Activated CD4-positive, alpha-beta T cell treated with anti-CD3 and anti-CD28 coated beads for 48 hours (primary cell): ENCODE data around the gene SCMH1.

Experiments used
- DNase-seq: peaks from one replicate; pipeline ENCODE4 v3.0.0-alpha.2; 2020

Gene SCMH1

DNA sequence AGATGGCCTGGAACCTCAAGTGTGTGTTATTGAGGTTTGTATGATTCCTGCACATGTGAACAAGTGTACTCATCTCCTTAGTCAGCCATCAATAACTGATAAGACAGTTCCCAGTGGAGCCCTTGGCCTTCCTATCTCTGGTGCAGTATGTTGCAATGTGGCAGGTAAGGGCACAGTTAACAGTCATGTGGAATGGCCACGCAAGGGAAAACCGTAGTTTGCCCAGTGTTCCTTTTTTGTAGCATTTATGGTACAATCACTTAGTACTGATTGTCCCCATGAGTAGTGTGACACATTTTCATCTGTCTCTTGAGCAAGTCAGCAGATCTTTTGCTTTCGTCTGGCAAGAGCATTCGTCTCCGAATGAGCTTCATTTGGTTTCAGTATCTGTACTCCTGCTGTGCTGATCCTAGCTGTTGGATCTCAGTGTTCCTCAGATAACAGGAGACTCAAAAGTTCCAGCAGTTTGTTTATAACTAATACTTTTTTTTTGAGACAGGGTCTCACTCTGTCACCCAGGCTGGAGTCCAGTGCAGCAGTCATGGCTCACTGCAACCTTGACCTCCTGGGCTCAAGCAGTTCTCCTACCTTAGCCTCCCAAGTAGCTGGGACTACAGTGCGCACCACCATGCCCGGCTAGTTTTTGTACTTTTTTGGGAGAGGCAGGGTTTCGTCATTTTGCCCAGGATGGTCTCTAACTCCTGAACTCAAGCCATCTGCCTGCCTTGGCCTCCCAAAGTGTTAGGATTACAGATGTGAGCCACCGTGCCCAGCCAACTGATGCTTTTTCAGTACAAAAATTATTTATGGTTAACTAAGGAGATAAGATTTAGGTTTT lies 254.4 kb downstream of the SCMH1 start:
- DNase-seq, result no peak

DNA sequence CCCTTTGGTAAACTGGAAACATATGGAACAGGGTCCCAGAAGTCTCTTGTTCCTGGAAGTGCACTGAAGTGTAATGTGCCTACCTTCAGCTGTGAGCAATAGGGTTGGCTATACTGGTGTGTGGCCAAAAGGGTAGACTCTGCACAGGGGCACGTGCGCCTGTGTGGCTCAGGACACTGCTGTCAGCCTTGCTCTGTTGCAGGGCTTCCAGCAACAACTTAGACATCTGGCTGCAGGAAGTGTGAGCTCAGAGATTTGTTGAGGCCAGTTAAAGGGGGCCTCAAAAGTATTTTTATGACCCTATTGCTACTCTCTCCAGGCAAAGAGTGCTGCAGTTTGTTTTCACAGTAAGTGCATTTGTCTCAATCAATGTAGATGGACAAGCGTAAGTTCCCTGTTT lies 255.2 kb downstream of the SCMH1 start:
- DNase-seq, result no peak

DNA sequence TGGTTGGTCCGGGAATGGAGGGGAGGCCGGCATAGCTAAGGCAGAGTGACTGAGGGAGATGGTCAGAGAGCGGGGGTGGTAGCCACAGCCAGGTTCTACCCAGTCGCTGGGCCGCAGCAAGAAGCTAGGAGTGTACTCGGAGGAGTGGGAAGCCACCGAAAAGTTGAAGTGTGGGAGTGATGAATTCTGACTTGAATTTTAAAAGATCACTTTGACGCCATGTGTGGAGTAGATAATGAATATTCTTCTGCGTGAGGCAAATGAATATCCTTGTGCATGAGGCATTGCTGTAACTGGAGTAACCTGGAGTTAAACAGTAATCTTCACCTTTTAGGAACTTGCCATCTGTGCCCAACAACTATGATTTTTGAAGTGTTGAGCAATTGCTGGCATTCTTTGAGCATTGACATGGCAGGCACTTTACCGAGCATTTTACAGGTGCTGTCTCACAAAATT lies 255.8 kb downstream of the SCMH1 start:
- DNase-seq, result no peak

DNA sequence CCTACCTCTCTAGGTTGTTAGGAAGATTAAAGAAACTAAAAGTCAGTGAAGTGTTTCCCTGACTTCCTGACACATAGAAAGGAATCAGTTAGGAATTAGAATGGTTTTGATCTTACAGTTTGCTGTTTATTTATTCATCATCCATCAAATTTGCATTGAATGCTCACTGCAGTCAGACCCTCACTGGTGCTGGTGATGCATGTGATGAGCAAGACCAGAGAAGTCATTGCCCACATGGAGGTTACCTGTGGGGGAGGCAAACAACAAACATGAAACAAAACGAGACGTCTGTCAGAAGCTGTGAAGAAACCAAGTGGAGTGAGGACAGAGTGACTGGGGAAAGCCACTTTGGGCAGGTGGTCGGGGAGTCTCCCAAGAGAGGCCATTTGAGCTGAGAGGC lies 256.2 kb downstream of the SCMH1 start:
- no peak for DNase-seq

DNA sequence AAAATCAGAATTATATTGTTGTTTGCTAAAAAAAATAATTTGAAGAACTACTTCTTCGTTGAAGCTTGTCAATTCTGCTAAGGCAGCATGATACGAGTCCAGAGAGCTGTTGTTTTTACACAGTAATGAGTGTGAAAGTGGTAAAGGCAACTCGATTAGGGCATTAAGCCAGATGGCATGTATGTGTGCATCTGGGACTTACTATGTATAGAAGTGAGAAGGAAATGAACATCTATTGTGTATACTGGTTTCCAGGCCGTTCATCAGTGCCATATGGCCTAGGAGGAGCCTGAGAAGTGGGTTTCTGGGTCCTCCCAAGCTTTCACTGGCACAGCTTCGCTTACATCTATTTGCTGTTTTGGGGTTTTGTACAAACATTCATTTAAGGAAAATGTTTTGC lies 256.9 kb downstream of the SCMH1 start:
- DNase-seq, result no peak

DNA sequence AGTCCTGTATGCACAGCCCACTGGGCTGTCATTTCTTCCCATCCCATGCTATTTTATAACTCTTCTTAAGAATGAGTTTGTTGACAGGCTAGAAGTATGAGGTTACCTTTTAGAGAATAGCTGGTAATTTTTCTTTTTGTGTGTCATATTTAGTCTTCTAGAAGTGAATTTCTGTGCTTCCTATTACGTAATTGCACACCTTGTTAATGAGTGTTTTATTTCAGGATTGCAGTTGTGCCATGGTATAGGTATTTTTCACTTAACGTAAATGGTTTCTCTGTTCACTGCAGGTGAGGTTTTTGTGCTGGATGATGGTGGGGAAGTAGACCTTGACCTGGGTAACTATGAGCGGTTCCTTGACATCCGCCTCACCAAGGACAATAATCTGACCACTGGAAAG lies 257.6 kb downstream of the SCMH1 start:
- no peak for DNase-seq

GRCh38 chr1:40984066-40984465 lies 258.0 kb downstream of the SCMH1 start:
- no peak for DNase-seq

- no peak for DNase-seq
Observed at GRCh38 chr1:40983286-40983685, 258.8 kb downstream of the SCMH1 start.

GRCh38 chr1:40982721-40983120 lies 259.4 kb downstream of the SCMH1 start:
- no peak for DNase-seq

GRCh38 chr1:40981691-40982448 lies 260.2 kb downstream of the SCMH1 start:
- no peak for DNase-seq

DNA sequence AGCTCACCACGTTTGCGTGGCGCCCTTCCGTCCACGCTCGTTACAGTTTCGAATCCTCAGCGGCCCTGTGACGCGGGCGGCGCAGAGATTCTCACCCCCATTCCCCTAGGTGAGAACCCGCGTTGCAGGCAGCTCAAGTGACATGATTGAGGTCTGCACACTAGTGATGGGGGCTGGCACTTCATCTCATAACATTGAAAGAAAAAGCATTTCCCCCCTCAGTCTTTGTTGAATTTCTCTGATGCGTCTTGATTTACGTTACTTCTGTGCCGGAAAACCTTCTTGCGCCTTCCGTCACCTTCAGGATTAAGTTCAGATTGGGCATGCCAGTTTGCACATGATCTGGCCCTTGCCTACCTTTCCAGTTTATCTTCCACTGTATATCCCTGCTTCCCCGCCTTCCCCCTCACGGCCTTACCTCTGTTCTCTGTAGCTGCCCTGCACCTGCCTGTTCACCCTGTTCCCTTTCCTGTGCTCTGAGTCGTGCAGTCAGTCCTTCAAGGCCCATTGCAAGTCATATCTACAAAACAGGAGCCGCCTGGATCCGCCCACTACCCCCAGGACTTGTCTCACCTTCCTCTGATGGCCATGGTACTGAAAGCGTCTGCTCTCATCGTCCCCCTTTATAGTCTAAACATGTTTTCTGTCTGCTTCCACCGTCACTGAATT lies 261.5 kb downstream of the SCMH1 start:
- DNase-seq, result peak; percentile 77

- no peak for DNase-seq
Observed at GRCh38 chr1:40980068-40980452, 262.0 kb downstream of the SCMH1 start.

- DNase-seq, result peak; percentile 97
Observed at GRCh38 chr1:40979241-40980067, 262.7 kb downstream of the SCMH1 start, which contains the start of gene CTPS1. Gene CTPS1 (plus strand): TSS chr1:40979696. CDS start chr1:40983291, 3,595 bp downstream.

DNA sequence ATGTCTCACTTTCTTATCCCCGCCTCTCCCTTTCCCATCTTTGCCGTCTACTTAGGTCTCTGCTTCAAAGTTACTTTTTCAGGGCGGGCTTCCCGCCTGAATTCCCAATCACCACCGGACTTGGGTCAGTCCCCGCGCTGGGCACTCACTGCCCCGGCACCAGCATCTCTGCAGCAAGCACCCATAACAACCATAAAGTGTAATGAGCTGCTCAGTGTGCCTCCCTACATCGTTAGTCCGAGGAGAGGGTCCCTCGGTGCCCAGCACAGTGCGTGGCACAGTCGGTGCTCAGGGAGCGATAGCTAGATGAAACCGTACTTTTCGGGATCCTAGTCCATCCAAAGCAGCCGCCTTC lies 263.2 kb downstream of the SCMH1 start:
- DNase-seq, result no peak

DNA sequence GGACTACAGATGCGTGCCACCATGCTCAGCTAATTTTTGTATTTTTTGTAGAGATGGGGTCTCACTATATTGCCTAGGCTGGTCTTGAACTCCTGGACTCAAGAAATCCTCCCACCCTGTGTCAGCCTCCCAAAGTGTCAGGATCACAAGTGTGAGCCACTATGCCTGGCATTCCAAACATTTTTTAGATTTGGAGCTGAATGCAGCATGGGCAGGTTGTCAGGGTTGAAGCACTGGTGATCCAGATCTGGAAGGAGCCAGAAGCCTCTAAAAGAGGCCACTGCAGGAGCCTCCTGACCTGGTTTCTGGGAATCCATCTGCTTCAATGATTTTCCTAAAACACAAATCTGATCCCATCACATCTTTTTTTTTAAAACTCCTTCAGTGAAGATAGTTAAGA lies 264.4 kb downstream of the SCMH1 start:
- no peak for DNase-seq
